SK-N-SH treated with all-trans-retinoic acid at 6 μM for 48 hours (cell line): ENCODE data around the gene GOLGA8H.
"Not testable (repeated sequence)": the region's sequence is repeated elsewhere in the genome, so short reads cannot be mapped to it uniquely, and the experiment has no call there.

ENCODE experiments used
- ARNTL ChIP-seq: fragments of 450-650 bp; formaldehyde crosslinking; IDR thresholded peaks from 2 replicates; pipeline ENCODE4 v1.5.0; 2020; ENCODE audit warnings: low read depth, mild to moderate bottlenecking, moderate library complexity, borderline replicate concordance
- ISL1 ChIP-seq: fragments of 250-450 bp; sonication (Bioruptor Pico); IDR thresholded peaks from 2 replicates; pipeline ENCODE4 v2.1.2; 2022; ENCODE audit warnings: mild to moderate bottlenecking, moderate library complexity
- OSR1 ChIP-seq: fragments of 250-450 bp; sonication (Bioruptor Pico); IDR thresholded peaks from 2 replicates; pipeline ENCODE4 v1.8.0; 2022; ENCODE audit warnings: moderate library complexity, mild to moderate bottlenecking, inconsistent platforms
- RARB ChIP-seq: fragments of 250-450 bp; sonication (Bioruptor Pico); IDR thresholded peaks from 2 replicates; pipeline ENCODE4 v1.8.0; 2021; ENCODE audit warnings: mild to moderate bottlenecking, moderate library complexity
- ZFP3 ChIP-seq: fragments of 250-450 bp; sonication (Bioruptor Pico); IDR thresholded peaks from 2 replicates; pipeline ENCODE4 v1.5.0; 2020; ENCODE audit warnings: mild to moderate bottlenecking, moderate library complexity
- ZNF70 ChIP-seq: fragments of 450-650 bp; formaldehyde crosslinking; IDR thresholded peaks from 2 replicates; pipeline ENCODE4 v1.5.0; 2020; ENCODE audit warnings: mild to moderate bottlenecking, moderate library complexity
- TF ChIP-seq, protein P1 (sequence below): fragments of 250-450 bp; sonication (Bioruptor Pico); IDR thresholded peaks from 2 replicates; pipeline ENCODE4 v1.5.1; 2020; ENCODE audit warnings: low read depth, mild to moderate bottlenecking, moderate library complexity

DNA sequence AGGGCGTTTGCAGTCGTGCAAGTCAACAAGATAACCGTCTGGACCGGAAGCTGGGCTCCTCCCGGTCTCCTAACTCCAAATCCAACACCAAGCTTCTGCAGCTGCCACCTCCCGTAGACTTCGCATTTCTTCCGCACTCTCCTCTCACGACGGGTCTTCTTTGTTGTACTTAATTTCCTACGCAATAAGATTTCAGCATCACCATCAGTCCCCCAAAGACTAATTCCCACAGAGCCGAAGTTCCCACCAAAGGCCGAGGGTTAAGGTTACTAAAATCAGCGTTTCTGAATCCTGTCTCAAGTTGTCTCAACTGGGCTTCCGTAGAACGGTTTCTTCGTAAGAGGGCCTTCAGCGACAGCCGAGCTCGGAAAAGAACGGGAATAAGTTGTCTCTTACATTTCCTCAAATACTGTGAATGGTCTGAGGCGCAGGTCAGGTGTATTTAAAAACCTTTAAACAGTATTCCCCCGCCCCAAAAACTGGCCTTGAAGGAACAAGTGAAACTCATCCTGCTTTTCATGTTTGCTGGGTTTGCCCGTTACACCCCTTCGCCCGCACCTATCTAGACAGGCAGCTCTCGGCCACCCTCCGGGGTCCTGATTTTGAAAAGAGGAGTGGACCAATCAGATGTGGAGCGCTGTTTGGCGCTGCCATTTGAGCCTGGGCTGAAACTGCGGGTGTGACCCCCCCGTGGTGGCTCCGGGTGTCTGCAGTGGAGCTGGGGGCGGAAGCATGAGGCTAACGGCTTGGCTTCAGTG, 21.8 kb downstream of the GOLGA8H start, which contains the start of gene ARHGAP11B:
- not testable (repeated sequence) for TF ChIP-seq ZFP3 (CRISPR knock-in tag); ISL1 (CRISPR knock-in tag); ZNF70 (CRISPR knock-in tag); RARB (CRISPR knock-in tag); ARNTL; OSR1 (CRISPR knock-in tag)
- TF ChIP-seq, protein P1, sequence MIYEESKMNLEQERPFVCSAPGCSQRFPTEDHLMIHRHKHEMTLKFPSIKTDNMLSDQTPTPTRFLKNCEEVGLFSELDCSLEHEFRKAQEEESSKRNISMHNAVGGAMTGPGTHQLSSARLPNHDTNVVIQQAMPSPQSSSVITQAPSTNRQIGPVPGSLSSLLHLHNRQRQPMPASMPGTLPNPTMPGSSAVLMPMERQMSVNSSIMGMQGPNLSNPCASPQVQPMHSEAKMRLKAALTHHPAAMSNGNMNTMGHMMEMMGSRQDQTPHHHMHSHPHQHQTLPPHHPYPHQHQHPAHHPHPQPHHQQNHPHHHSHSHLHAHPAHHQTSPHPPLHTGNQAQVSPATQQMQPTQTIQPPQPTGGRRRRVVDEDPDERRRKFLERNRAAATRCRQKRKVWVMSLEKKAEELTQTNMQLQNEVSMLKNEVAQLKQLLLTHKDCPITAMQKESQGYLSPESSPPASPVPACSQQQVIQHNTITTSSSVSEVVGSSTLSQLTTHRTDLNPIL (CRISPR knock-in tag): not testable (repeated sequence)
